Aorta (tissue), 5 donors: Measurements from ENCODE around the gene NPAS3. TPM values are rescaled to one million over a fixed set of nuclear protein-coding genes. Genes with fewer than 3 reads are reported as not detected.
A peak's percentile ranks its signal among the peaks of the same experiment; 100 is the strongest.

Source experiments
- ATAC-seq: fragments of 200-7000 bp; cut with Tn5 transposase; one replicate; pipeline ENCODE4 v1.9.1; 2022; ENCODE audit warnings: moderate library complexity; ENCODE audit not compliant: low FRiP score
- DNase-seq, 2 donors: peaks; one replicate each; pipeline ENCODE4 v3.0.0-alpha.2; 2020
- H3K27ac ChIP-seq, 2 donors: one replicate each; pipeline ENCODE4 v1.5.1; 2013; ENCODE audit warnings: low read length in 2 of 2, mild to moderate bottlenecking in 2 of 2, moderate library complexity in 2 of 2, control low read depth in 1 of 2, inconsistent platforms in 1 of 2, low read depth in 1 of 2
- H3K27me3 ChIP-seq, 2 donors: one replicate each; pipeline ENCODE4 v1.6.1; 2013; ENCODE audit warnings: control low read depth in 1 of 2, low read length in 1 of 2, mild to moderate bottlenecking in 1 of 2, moderate library complexity in 1 of 2; ENCODE audit not compliant: insufficient read depth in 2 of 2, control insufficient read depth in 1 of 2
- H3K36me3 ChIP-seq, 2 donors: one replicate each; pipeline ENCODE4 v1.6.1; 2013; ENCODE audit warnings: control low read depth in 1 of 2, low read length in 1 of 2, mild to moderate bottlenecking in 1 of 2; ENCODE audit not compliant: insufficient read depth in 2 of 2, control insufficient read depth in 1 of 2
- H3K4me1 ChIP-seq, 2 donors: one replicate each; pipeline ENCODE4 v1.6.1; 2013; ENCODE audit warnings: low read length in 2 of 2, control low read depth in 1 of 2, mild to moderate bottlenecking in 1 of 2, moderate library complexity in 1 of 2; ENCODE audit not compliant: insufficient read depth in 2 of 2, control insufficient read depth in 1 of 2
- H3K4me3 ChIP-seq, 2 donors: one replicate each; pipeline ENCODE4 v1.5.1; 2013; ENCODE audit warnings: low read length in 2 of 2, control low read depth in 1 of 2, mild to moderate bottlenecking in 1 of 2
- H3K9me3 ChIP-seq: one replicate; pipeline ENCODE4 v1.6.1; 2013; ENCODE audit warnings: mild to moderate bottlenecking, low read length; ENCODE audit not compliant: control insufficient read depth
- WGBS, 2 donors: extraction: QIAGEN DNeasy Blood & Tissue Kit; methylation state at CpG; one replicate each; pipeline ENCODE4 v1.1.7; 2013; 5-methylcytosine and 5-hydroxymethylcytosine counted together
- intact Hi-C, 2 donors: fragments of 100-400 bp; cut with DNase I; formaldehyde crosslinking; loops; one replicate each; pipeline versions ENCODE4 v1.14.2 to v1.15.0; 2022
- polyA plus RNA-seq, 2 donors: library from polyadenylated mRNA; stranded (reverse); fragments of 200-250 nt; gene quantifications; one replicate each; pipeline ENCODE4 v1.2.3, GENCODE V29; 2013
- total RNA-seq, 2 donors: library from RNA; stranded (reverse); fragmentation: NEBNext Ultra II Directional; extraction: Animal tissue kit (Norgen Biotek cat#: 25700); gene quantifications; one replicate each; pipeline ENCODE4 v1.2.1, GENCODE V29; 2021
- donor health status: healthy with polysubstance abuse.
- donor health status: Bipolar disorder and iron deficiency.
- donor health status: DM: no; HTN: no; CAD: no.
- donor health status: DM: no; HTN: no; CAD: no.
- donor health status: DM: yes; HTN: yes; CAD: no.

NPAS3 gene
- total and polyA plus RNA-seq, 4 donors = 0.13 to 4.3 (median 0.50) TPM

GRCh38 chr14:33834466-33835260 lies 896.0 kb downstream of the NPAS3 start:
- 75 to 78% methylated on average over 8 of the region's 8 CpGs for WGBS, 2 donors
- Histone ChIP-seq H3K27me3 (no peaks in the 10 kb centered on the region), H3K4me1 (no peaks in the 10 kb centered on the region), H3K36me3 (no peaks in the 10 kb centered on the region), H3K27ac (no peak overlapping the region), H3K4me3 (no peak overlapping the region), H3K9me3 (peaks cover 2% of the 10 kb centered on the region)
- intact Hi-C loops = loop anchor here (5.0 kb wide), 2 partner anchors 393 to 468 kb away; no protein-coding TSS in a partner anchor
- no peak for DNase-seq
- no peak for ATAC-seq

GRCh38 chr14:33835261-33835655 lies 896.6 kb downstream of the NPAS3 start:
- intact Hi-C loops = loop anchor here (5.0 kb wide), 2 partner anchors 392 to 467 kb away; no protein-coding TSS in a partner anchor
- WGBS, 2 donors = 91 to 94% methylated on average over 6 of the region's 6 CpGs
- no peaks in the 10 kb centered on the region for H3K4me1 ChIP-seq
- no peaks in the 10 kb centered on the region for H3K36me3 ChIP-seq
- peaks cover 2% of the 10 kb centered on the region for H3K9me3 ChIP-seq
- H3K4me3 ChIP-seq = no peak overlapping the region
- H3K27ac ChIP-seq = no peak overlapping the region
- ATAC-seq (no peak), DNase-seq (no peak)
- H3K27me3 ChIP-seq = no peaks in the 10 kb centered on the region

- 89 to 90% methylated on average over 3 of the region's 3 CpGs for WGBS, 2 donors
- no peaks in the 10 kb centered on the region for H3K36me3 ChIP-seq
These were observed 897.0 kb downstream of the NPAS3 start for GRCh38 chr14:33835677-33836076.

GRCh38 chr14:33836203-33836899 lies 897.7 kb downstream of the NPAS3 start:
- Histone ChIP-seq H3K27ac (no peak overlapping the region), H3K4me3 (no peak overlapping the region), H3K9me3 (peaks cover 2% of the 10 kb centered on the region), H3K27me3 (no peaks in the 10 kb centered on the region), H3K4me1 (no peaks in the 10 kb centered on the region), H3K36me3 (no peaks in the 10 kb centered on the region)
- 61 to 64% methylated on average over 9 of the region's 9 CpGs for WGBS, 2 donors
- intact Hi-C loops = loop anchor here (5.0 kb wide), 2 partner anchors 391 to 466 kb away; no protein-coding TSS in a partner anchor
- ATAC-seq = no peak
- no peak for DNase-seq

More at GRCh38 chr14:33835677-33836076, 897.0 kb downstream of the NPAS3 start:
- Histone ChIP-seq H3K4me3 (no peak overlapping the region), H3K27ac (no peak overlapping the region), H3K4me1 (no peaks in the 10 kb centered on the region), H3K27me3 (no peaks in the 10 kb centered on the region), H3K9me3 (peaks cover 2% of the 10 kb centered on the region)
- ATAC-seq (no peak), DNase-seq (no peak)
- intact Hi-C loops = loop anchor here (5.0 kb wide), 2 partner anchors 392 to 467 kb away; no protein-coding TSS in a partner anchor

- DNase-seq = no peak
These were observed 898.4 kb downstream of the NPAS3 start for GRCh38 chr14:33836900-33837577.

GRCh38 chr14:33837943-33838683 lies 899.4 kb downstream of the NPAS3 start:
- Histone ChIP-seq H3K4me3 (no peak overlapping the region), H3K27me3 (no peaks in the 10 kb centered on the region), H3K4me1 (no peaks in the 10 kb centered on the region), H3K9me3 (no peaks in the 10 kb centered on the region), H3K36me3 (no peaks in the 10 kb centered on the region), H3K27ac (no peak overlapping the region)
- ATAC-seq = no peak
- intact Hi-C loops = loop anchor here (2.0 to 5.0 kb wide), 3 partner anchors 261 to 464 kb away; no protein-coding TSS in a partner anchor
- DNase-seq = no peak
- WGBS, 2 donors = 64 to 73% methylated on average over 4 of the region's 4 CpGs

More at GRCh38 chr14:33836900-33837577, 898.4 kb downstream of the NPAS3 start:
- intact Hi-C loops = loop anchor here (5.0 kb wide), 2 partner anchors 390 to 465 kb away; no protein-coding TSS in a partner anchor
- 87 to 92% methylated on average over 10 of the region's 10 CpGs for WGBS, 2 donors
- no peak for ATAC-seq
- Histone ChIP-seq H3K27ac (no peak overlapping the region), H3K9me3 (peaks cover 2% of the 10 kb centered on the region), H3K36me3 (no peaks in the 10 kb centered on the region), H3K27me3 (no peaks in the 10 kb centered on the region), H3K4me3 (no peak overlapping the region), H3K4me1 (no peaks in the 10 kb centered on the region)

- DNase-seq (peak; percentile 64 to 78), ATAC-seq (peak; percentile 81)
- no peaks in the 10 kb centered on the region for H3K9me3 ChIP-seq
- WGBS, 2 donors = 47 to 49% methylated on average over 16 of the region's 16 CpGs
- H3K4me3 ChIP-seq = no peak overlapping the region
- H3K4me1 ChIP-seq = no peaks in the 10 kb centered on the region
- no peak overlapping the region for H3K27ac ChIP-seq
- no peaks in the 10 kb centered on the region for H3K36me3 ChIP-seq
- no peaks in the 10 kb centered on the region for H3K27me3 ChIP-seq
- intact Hi-C loops = loop anchor here (2.0 to 10.0 kb wide), 4 partner anchors 115 to 463 kb away; partner anchors contain the start of gene EGLN3 (in 1 of the 2)
These were observed 900.8 kb downstream of the NPAS3 start for GRCh38 chr14:33839193-33840076.
